ENCODE data around the gene CENPP.

GRCh38 chr9:92637886-92638620 is 312.3 kb downstream of the CENPP start:
- no peak for TF ChIP-seq GATA2 (IDR thresholded peaks at IDR 0.05; ENCODE audit: low read depth, low read length)
- no peak for TF ChIP-seq GATA3 (IDR thresholded peaks at IDR 0.05; ENCODE audit: low read depth, low read length)

Data from SH-SY5Y (cell line).